ENCODE results near the gene FZD7. TPM values are rescaled to one million over a fixed set of nuclear protein-coding genes. Genes with fewer than 3 reads are reported as not detected.

Gene FZD7
- total RNA-seq, 1 donor from 2014 or later, result 32.5 TPM

- H3K9me3 ChIP-seq, result no peaks in the 10 kb centered on the region
- H3K4me1 ChIP-seq, result no peaks in the 10 kb centered on the region
- H3K36me3 ChIP-seq, result no peaks in the 10 kb centered on the region
- intact Hi-C loops (cut with DNase I), result no loop called here
- DNase-seq (ENCODE audit: low spot score in 2 of 2), result no peak
- TF ChIP-seq, protein P1, sequence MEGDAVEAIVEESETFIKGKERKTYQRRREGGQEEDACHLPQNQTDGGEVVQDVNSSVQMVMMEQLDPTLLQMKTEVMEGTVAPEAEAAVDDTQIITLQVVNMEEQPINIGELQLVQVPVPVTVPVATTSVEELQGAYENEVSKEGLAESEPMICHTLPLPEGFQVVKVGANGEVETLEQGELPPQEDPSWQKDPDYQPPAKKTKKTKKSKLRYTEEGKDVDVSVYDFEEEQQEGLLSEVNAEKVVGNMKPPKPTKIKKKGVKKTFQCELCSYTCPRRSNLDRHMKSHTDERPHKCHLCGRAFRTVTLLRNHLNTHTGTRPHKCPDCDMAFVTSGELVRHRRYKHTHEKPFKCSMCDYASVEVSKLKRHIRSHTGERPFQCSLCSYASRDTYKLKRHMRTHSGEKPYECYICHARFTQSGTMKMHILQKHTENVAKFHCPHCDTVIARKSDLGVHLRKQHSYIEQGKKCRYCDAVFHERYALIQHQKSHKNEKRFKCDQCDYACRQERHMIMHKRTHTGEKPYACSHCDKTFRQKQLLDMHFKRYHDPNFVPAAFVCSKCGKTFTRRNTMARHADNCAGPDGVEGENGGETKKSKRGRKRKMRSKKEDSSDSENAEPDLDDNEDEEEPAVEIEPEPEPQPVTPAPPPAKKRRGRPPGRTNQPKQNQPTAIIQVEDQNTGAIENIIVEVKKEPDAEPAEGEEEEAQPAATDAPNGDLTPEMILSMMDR (IDR thresholded peaks at IDR 0.05), result no peak
- no peak overlapping the region for H3K4me3 ChIP-seq
- no peaks in the 10 kb centered on the region for H3K27me3 ChIP-seq
- no peak overlapping the region for H3K27ac ChIP-seq
Observed at GRCh38 chr2:202014318-202014717, 19.3 kb upstream of the FZD7 start.

DNA sequence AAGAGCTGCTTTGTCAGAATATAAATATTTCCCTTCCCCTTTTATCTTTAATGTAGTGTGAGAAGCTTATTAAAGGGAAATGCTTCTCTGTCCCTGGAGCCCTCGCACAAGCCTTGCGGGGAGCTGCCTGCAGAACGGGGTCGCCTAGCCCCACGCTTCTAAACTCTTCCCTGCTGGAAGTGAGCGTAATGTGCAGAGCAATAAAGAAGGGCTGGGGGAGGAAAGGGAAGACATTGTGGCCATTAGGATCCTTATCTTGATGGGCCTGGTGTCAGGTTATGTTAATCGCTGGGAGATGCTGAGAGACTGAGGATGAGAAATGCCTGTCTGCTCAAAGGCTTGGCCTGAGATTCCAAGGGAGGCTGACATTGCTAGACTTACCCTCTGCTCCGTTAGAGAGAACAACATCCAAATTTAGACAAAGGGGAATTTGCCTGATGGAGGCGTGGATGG, 18.9 kb upstream of the FZD7 start:
- no peak for DNase-seq (ENCODE audit: low spot score in 2 of 2)
- Histone ChIP-seq H3K9me3 (no peaks in the 10 kb centered on the region), H3K4me1 (no peaks in the 10 kb centered on the region), H3K36me3 (no peaks in the 10 kb centered on the region), H3K4me3 (no peak overlapping the region), H3K27ac (no peak overlapping the region), H3K27me3 (no peaks in the 10 kb centered on the region)
- TF ChIP-seq, protein P1 (IDR thresholded peaks at IDR 0.05), result no peak
- intact Hi-C loops (cut with DNase I), result no loop called here

DNA sequence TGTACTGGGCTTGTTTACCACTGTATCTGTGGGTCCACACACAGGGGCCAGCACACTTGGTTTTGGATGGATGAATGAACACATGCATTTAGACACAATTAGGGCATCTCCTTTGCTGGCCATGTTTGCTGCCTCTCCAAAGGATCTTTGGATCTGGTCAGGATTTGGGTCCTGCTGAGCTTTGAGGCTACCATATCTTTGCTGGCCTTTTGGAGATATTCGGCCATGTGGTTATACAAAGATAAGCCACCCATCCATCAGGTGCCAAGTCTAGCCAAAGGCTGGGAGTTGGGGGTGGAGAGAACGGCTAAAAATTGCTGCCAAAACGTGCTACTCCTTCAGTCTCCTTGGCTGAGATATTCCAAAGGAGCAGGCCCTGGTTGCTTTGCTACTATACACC, 18.2 kb upstream of the FZD7 start:
- H3K4me1 ChIP-seq, result no peaks in the 10 kb centered on the region
- intact Hi-C loops (cut with DNase I), result no loop called here
- TF ChIP-seq, protein P1 (IDR thresholded peaks at IDR 0.05), result no peak

DNA sequence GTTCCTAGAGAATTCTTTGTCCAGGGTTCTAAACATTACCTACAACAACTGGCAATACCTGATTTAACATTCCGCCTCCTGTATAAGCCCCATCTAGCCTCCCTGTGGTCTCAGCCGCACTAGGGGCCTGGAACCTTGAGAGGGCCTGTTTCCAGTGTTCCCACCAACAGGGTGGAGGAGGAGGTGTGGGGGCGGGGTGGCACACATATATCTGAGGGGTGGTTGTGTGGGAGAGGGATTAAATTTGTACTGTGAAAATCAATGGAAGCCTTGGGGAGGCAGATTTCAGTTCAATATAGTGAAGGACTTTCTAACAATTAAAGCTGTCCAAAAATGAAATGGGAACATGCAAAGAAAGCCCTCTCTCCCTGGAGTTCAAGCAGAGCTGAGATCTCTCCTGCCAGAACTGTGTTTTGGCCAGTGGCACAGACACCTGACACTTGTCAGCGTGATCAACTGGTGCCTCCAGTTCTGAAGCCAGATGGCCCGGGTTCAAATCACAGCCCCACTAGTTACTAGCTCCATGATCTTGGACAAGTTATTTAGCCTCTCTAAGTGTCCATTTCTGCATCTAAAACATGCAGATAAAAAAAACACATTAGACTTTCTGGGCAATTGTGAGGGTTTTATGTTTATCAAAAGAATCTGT, 17.0 kb upstream of the FZD7 start:
- Histone ChIP-seq H3K36me3 (no peaks in the 10 kb centered on the region), H3K4me1 (no peaks in the 10 kb centered on the region), H3K9me3 (no peaks in the 10 kb centered on the region), H3K27me3 (no peaks in the 10 kb centered on the region), H3K27ac (no peak overlapping the region), H3K4me3 (no peak overlapping the region)
- intact Hi-C loops (cut with DNase I), result no loop called here
- DNase-seq (ENCODE audit: low spot score in 2 of 2), result no peak
- TF ChIP-seq, protein P1 (IDR thresholded peaks at IDR 0.05), result no peak

More for the DNA sequence above, 18.2 kb upstream of the FZD7 start:
- DNase-seq (ENCODE audit: low spot score in 2 of 2), result no peak
- H3K4me3 ChIP-seq, result no peak overlapping the region
- no peaks in the 10 kb centered on the region for H3K9me3 ChIP-seq
- H3K27ac ChIP-seq, result no peak overlapping the region
- H3K36me3 ChIP-seq, result no peaks in the 10 kb centered on the region
- no peaks in the 10 kb centered on the region for H3K27me3 ChIP-seq

GRCh38 chr2:202017940-202018339, 15.7 kb upstream of the FZD7 start:
- Histone ChIP-seq H3K27ac (no peak overlapping the region), H3K4me1 (no peaks in the 10 kb centered on the region), H3K27me3 (no peaks in the 10 kb centered on the region), H3K4me3 (no peak overlapping the region), H3K36me3 (no peaks in the 10 kb centered on the region), H3K9me3 (no peaks in the 10 kb centered on the region)
- TF ChIP-seq, protein P1 (IDR thresholded peaks at IDR 0.05), result no peak
- intact Hi-C loops (cut with DNase I), result no loop called here
- no peak for DNase-seq (ENCODE audit: low spot score in 2 of 2)

DNA sequence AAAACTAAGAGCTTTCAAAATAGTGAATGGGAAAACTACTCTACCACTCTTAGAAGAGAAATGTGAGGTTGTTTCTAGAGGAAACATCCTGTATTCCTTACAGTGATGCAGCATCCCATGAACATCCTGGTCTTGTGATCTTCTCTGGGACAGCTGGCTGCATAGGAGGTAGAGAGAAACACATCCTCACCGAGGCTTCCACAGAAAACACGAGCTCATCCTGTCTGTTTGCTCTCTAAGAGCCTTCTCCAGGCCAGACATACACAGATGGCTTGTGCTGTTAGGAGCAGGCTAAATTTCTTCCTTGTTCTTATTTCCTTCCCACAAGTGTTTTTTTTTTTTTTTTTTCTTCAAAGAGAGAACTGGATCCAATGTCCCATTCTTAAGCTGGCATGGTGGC, 14.7 kb upstream of the FZD7 start:
- H3K36me3 ChIP-seq, result no peaks in the 10 kb centered on the region
- no peak for DNase-seq (ENCODE audit: low spot score in 2 of 2)
- H3K27me3 ChIP-seq, result no peaks in the 10 kb centered on the region
- no peak overlapping the region for H3K4me3 ChIP-seq
- TF ChIP-seq, protein P1 (IDR thresholded peaks at IDR 0.05), result no peak
- no peaks in the 10 kb centered on the region for H3K4me1 ChIP-seq
- H3K9me3 ChIP-seq, result no peaks in the 10 kb centered on the region
- H3K27ac ChIP-seq, result no peak overlapping the region
- intact Hi-C loops (cut with DNase I), result no loop called here
